ENCODE measurements around the gene C18orf63.

GRCh38 chr18:74392323-74392722 is 76.7 kb downstream of the C18orf63 start:
- TF ChIP-seq EZH2 (IDR thresholded peaks at IDR 0.05; ENCODE audit: low read depth, unreplicated experiment) (no peak), POLR2AphosphoS5 (IDR thresholded peaks at IDR 0.05; ENCODE audit: low read depth) (no peak), ZNF114 (CRISPR knock-in tag; IDR thresholded peaks at IDR 0.05) (no peak), CTCF (conservative IDR thresholded peaks at IDR 0.05; ENCODE audit: low read depth in 2 of 2) (no peak), NANOG (IDR thresholded peaks at IDR 0.05; ENCODE audit: borderline replicate concordance) (no peak), CREB1 (CRISPR knock-in tag; IDR thresholded peaks at IDR 0.05; ENCODE audit: low read depth) (no peak), EZH2phosphoT487 (IDR thresholded peaks at IDR 0.05; ENCODE audit: unreplicated experiment) (no peak), STAT1 (IDR thresholded peaks at IDR 0.05; ENCODE audit: unreplicated experiment) (no peak), JUNB (IDR thresholded peaks at IDR 0.05; ENCODE audit: unreplicated experiment) (no peak)
- TF ChIP-seq, protein P1, sequence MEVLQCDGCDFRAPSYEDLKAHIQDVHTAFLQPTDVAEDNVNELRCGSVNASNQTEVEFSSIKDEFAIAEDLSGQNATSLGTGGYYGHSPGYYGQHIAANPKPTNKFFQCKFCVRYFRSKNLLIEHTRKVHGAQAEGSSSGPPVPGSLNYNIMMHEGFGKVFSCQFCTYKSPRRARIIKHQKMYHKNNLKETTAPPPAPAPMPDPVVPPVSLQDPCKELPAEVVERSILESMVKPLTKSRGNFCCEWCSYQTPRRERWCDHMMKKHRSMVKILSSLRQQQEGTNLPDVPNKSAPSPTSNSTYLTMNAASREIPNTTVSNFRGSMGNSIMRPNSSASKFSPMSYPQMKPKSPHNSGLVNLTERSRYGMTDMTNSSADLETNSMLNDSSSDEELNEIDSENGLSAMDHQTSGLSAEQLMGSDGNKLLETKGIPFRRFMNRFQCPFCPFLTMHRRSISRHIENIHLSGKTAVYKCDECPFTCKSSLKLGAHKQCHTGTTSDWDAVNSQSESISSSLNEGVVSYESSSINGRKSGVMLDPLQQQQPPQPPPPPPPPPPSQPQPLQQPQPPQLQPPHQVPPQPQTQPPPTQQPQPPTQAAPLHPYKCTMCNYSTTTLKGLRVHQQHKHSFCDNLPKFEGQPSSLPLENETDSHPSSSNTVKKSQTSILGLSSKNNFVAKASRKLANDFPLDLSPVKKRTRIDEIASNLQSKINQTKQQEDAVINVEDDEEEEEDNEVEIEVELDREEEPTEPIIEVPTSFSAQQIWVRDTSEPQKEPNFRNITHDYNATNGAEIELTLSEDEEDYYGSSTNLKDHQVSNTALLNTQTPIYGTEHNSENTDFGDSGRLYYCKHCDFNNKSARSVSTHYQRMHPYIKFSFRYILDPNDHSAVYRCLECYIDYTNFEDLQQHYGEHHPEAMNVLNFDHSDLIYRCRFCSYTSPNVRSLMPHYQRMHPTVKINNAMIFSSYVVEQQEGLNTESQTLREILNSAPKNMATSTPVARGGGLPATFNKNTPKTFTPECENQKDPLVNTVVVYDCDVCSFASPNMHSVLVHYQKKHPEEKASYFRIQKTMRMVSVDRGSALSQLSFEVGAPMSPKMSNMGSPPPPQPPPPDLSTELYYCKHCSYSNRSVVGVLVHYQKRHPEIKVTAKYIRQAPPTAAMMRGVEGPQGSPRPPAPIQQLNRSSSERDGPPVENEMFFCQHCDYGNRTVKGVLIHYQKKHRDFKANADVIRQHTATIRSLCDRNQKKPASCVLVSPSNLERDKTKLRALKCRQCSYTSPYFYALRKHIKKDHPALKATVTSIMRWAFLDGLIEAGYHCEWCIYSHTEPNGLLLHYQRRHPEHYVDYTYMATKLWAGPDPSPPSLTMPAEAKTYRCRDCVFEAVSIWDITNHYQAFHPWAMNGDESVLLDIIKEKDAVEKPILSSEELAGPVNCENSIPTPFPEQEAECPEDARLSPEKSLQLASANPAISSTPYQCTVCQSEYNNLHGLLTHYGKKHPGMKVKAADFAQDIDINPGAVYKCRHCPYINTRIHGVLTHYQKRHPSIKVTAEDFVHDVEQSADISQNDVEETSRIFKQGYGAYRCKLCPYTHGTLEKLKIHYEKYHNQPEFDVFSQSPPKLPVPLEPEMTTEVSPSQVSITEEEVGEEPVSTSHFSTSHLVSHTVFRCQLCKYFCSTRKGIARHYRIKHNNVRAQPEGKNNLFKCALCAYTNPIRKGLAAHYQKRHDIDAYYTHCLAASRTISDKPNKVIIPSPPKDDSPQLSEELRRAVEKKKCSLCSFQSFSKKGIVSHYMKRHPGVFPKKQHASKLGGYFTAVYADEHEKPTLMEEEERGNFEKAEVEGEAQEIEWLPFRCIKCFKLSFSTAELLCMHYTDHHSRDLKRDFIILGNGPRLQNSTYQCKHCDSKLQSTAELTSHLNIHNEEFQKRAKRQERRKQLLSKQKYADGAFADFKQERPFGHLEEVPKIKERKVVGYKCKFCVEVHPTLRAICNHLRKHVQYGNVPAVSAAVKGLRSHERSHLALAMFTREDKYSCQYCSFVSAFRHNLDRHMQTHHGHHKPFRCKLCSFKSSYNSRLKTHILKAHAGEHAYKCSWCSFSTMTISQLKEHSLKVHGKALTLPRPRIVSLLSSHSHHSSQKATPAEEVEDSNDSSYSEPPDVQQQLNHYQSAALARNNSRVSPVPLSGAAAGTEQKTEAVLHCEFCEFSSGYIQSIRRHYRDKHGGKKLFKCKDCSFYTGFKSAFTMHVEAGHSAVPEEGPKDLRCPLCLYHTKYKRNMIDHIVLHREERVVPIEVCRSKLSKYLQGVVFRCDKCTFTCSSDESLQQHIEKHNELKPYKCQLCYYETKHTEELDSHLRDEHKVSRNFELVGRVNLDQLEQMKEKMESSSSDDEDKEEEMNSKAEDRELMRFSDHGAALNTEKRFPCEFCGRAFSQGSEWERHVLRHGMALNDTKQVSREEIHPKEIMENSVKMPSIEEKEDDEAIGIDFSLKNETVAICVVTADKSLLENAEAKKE (CRISPR knock-in tag; IDR thresholded peaks at IDR 0.05) = no peak
- TF ChIP-seq, protein P2, sequence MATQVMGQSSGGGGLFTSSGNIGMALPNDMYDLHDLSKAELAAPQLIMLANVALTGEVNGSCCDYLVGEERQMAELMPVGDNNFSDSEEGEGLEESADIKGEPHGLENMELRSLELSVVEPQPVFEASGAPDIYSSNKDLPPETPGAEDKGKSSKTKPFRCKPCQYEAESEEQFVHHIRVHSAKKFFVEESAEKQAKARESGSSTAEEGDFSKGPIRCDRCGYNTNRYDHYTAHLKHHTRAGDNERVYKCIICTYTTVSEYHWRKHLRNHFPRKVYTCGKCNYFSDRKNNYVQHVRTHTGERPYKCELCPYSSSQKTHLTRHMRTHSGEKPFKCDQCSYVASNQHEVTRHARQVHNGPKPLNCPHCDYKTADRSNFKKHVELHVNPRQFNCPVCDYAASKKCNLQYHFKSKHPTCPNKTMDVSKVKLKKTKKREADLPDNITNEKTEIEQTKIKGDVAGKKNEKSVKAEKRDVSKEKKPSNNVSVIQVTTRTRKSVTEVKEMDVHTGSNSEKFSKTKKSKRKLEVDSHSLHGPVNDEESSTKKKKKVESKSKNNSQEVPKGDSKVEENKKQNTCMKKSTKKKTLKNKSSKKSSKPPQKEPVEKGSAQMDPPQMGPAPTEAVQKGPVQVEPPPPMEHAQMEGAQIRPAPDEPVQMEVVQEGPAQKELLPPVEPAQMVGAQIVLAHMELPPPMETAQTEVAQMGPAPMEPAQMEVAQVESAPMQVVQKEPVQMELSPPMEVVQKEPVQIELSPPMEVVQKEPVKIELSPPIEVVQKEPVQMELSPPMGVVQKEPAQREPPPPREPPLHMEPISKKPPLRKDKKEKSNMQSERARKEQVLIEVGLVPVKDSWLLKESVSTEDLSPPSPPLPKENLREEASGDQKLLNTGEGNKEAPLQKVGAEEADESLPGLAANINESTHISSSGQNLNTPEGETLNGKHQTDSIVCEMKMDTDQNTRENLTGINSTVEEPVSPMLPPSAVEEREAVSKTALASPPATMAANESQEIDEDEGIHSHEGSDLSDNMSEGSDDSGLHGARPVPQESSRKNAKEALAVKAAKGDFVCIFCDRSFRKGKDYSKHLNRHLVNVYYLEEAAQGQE (IDR thresholded peaks at IDR 0.05; ENCODE audit: unreplicated experiment) = no peak
- TF ChIP-seq, protein P3, sequence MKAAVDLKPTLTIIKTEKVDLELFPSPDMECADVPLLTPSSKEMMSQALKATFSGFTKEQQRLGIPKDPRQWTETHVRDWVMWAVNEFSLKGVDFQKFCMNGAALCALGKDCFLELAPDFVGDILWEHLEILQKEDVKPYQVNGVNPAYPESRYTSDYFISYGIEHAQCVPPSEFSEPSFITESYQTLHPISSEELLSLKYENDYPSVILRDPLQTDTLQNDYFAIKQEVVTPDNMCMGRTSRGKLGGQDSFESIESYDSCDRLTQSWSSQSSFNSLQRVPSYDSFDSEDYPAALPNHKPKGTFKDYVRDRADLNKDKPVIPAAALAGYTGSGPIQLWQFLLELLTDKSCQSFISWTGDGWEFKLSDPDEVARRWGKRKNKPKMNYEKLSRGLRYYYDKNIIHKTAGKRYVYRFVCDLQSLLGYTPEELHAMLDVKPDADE (IDR thresholded peaks at IDR 0.05) = no peak
